ENCODE data around the gene RNF152. TPM values are rescaled to one million over a fixed set of nuclear protein-coding genes. Genes with fewer than 3 reads are reported as not detected.

RNF152 gene
- total and polyA plus RNA-seq, 2 of the 4 experiments (the other 2 are of a cell fraction) = 7.5 to 18.5 TPM

GRCh38 chr18:61865466-61866175 is 27.2 kb downstream of the RNF152 start:
- in situ Hi-C loops (cut with MboI; ENCODE audit: low sequenced_read_pairs) (no loop called here), intact Hi-C loops (cut with micrococcal nuclease) (no loop called here), dilution Hi-C loops (cut with HindIII; ENCODE audit: low sequenced_read_pairs, unreplicated experiment) (no loop called here)
- no peak overlapping the region for H2BK20ac ChIP-seq (ENCODE audit: low read depth, low read length)
- TF ChIP-seq SMC3 (IDR thresholded peaks at IDR 0.05; ENCODE audit: low read depth, low read length) (no peak), MXI1 (IDR thresholded peaks at IDR 0.05; ENCODE audit: borderline replicate concordance, low read depth, low read length) (no peak), RAD21 (IDR thresholded peaks at IDR 0.05; ENCODE audit: low read length) (no peak), CEBPB (IDR thresholded peaks at IDR 0.05; ENCODE audit: low read depth, low read length) (peak; percentile 49)
- H3K36me3 ChIP-seq (ENCODE audit: control insufficient read depth, insufficient read depth, low read length) = peaks cover 4% of the 10 kb centered on the region; the same call in 1 of the 2 replicates
- no peak overlapping the region for H2BK5ac ChIP-seq (ENCODE audit: low read depth, low read length, poor library complexity, severe bottlenecking)
- H3K23ac ChIP-seq (ENCODE audit: low read depth, low read length) = no peak overlapping the region
- H2BK15ac ChIP-seq (ENCODE audit: low read depth, low read length) = no peak overlapping the region
- BruUV-seq (replicated peaks) = no TSS peak
- no peak overlapping the region for H3K9ac ChIP-seq (ENCODE audit: low read depth, low read length)
- H4K8ac ChIP-seq (ENCODE audit: low read depth in 2 of 2, low read length in 2 of 2) = no peak overlapping the region
- H3K79me1 ChIP-seq (ENCODE audit: low read depth in 1 of 2, low read length in 2 of 2) = peaks cover 32 to 72% of the 10 kb centered on the region in 2 experiments
- no peak overlapping the region for H3K27ac ChIP-seq (ENCODE audit: insufficient read depth, low read length)
- H3K14ac ChIP-seq (replicated peaks; ENCODE audit: low read depth, low read length) = no peak overlapping the region
- H3K9me3 ChIP-seq (ENCODE audit: control insufficient read depth, insufficient read depth, low read length) = no peaks in the 10 kb centered on the region
- H3K4me2 ChIP-seq (ENCODE audit: low read depth, low read length) = peak overlapping the region; percentile 57; the same call in 1 of the 2 replicates
- no peak overlapping the region for H3K56ac ChIP-seq (ENCODE audit: extremely low read depth, insufficient read depth, low read length)
- ChIA-PET CTCF (interaction anchor here (0.6 kb wide), 1 partner anchor 64 kb away, joined by 4 read pairs; no protein-coding TSS in a partner anchor), POLR2A (ENCODE audit: unreplicated experiment) (no interaction called here)
- H2BK120ac ChIP-seq (ENCODE audit: low read depth, low read length) = no peak overlapping the region
- peaks cover 8% of the 10 kb centered on the region for H3K4me1 ChIP-seq (ENCODE audit: control insufficient read depth, insufficient read depth, low read length)
- no peak overlapping the region for H3K4ac ChIP-seq (ENCODE audit: low read depth, low read length)
- H2AK9ac ChIP-seq (replicated peaks; ENCODE audit: low read depth, low read length, poor library complexity) = no peak overlapping the region
- ATAC-seq (ENCODE audit: low read depth) (peak; percentile 48; the same call in 1 of the 2 replicates), DNase-seq (peak; percentile 37)
- no peak overlapping the region for H4K91ac ChIP-seq (ENCODE audit: insufficient read depth, low read depth, low read length)
- no peak overlapping the region for H3K4me3 ChIP-seq (ENCODE audit: insufficient read depth, low read depth, low read length)
- no peak overlapping the region for H4K5ac ChIP-seq (ENCODE audit: low read depth, low read length)
- WGBS, 2 experiments (ENCODE audit: extremely low coverage in 2 of 2, insufficient read length in 1 of 2) = 100% methylated on average over 1 of the region's 3 CpGs; no CpG with 5 or more reads in 1 of the 2 experiments
- H2AK5ac ChIP-seq (ENCODE audit: low read depth, low read length) = peak overlapping the region; percentile 35; the same call in 1 of the 2 replicates
- H3K9me1 ChIP-seq (ENCODE audit: insufficient read depth, low read length) = peaks cover 21% of the 10 kb centered on the region
- no peak overlapping the region; the same call in 1 of the 2 replicates for H3K18ac ChIP-seq (ENCODE audit: low read depth, low read length)
- peaks cover 12% of the 10 kb centered on the region for H4K20me1 ChIP-seq (ENCODE audit: insufficient read depth, low read length)
- no peaks in the 10 kb centered on the region for H3K27me3 ChIP-seq (ENCODE audit: control insufficient read depth, insufficient read depth, low read length)
- no peak overlapping the region for H2AFZ ChIP-seq (replicated peaks; ENCODE audit: low read length, poor library complexity)

Measured in IMR-90 (cell line).